H4 (cell line): Measurements from ENCODE around the gene PAOX. TPM values are rescaled to one million over a fixed set of nuclear protein-coding genes. Genes with fewer than 3 reads are reported as not detected.
A peak's percentile ranks its signal among the peaks of the same experiment; 100 is the strongest.
"Not testable (repeated sequence)": the region's sequence is repeated elsewhere in the genome, so short reads cannot be mapped to it uniquely, and the experiment has no call there.

Experiments
- DNase-seq: peaks from one replicate; pipeline ENCODE4 v3.0.0-alpha.2; 2015; ENCODE audit warnings: low spot score
- total RNA-seq: library from RNA; depleted of rRNA; stranded (reverse); fragments of >200 nt; shearing (Covaris generic); gene quantifications from 2 replicates; pipeline ENCODE4 v1.2.3, GENCODE V29; 2014

Gene PAOX
- total RNA-seq, 1 experiment from 2014 or later = not detected

DNA sequence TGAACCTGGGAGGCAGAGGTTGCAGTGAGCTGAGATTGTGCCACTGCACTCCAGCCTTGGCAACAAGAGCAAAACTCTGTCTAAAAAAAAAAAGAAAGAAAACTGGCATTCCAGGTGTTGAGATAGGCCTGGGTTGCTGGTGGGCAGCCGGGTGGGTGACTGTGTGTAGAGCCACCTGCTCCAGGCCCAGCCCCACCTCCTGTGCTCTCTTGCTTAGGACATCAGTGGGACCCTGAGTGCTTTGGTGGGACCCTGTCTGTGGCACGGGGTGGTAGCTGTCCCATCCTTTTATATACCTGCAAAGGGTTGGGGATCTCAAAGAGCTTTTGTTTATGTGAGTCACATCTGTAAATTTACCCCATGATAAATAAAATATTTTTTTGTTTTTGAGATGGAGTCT is 6.2 kb downstream of the PAOX start:
- DNase-seq = no peak

DNA sequence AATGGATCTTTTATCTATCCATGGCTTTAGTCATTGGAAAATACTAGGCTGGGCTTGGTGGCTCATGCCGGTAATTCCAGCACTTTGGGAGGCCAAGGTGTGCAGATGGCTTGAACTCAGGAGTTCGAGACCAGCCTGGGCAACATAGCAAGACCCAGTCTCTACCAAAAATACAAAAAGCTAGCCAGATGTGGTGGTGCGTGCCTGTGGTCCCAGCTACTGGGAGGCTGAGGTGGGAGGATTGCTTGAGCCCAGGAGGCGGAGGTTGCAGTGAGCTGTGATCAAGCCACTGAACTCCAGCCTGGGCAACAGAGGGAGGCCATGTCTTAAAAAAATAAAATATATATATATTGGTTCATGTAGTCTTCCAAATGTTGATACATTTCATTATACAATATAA is 7.9 kb downstream of the PAOX start:
- not testable (repeated sequence) for DNase-seq

DNA sequence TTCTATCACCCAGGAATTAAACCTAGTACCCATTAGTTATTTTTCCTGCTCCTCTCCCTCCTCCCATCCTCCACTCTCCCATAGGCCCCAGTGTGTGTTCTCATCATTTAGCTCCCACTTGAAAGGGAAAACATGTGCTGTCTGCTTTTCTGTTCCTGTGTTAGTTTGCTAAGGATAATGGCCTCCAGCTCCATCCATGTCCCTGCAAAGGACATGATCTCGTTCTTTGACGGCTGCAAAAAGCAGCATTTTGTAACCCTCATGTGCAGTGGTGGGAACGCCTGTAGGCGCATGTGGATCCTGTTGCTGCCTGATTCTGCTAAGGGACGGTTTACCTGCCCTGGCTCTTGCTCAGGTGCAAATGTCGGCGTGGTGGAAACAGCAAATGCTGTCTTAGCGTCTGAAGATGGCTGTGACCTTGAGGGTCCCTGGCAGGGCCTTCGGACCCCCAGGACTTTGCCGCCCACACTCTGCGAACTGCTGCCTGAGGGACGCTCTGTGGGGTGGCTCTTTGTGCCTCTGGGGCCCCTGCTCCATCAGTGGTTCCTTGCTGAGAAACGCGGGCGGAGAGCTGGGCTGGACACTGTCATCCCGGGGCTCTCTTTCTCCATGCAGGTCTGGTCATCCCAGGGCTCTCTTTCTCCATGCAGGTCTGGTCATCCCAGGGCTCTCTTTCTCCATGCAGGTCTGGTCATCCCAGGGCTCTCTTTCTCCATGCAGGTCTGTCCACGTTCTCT is 9.3 kb downstream of the PAOX start:
- no peak for DNase-seq

DNA sequence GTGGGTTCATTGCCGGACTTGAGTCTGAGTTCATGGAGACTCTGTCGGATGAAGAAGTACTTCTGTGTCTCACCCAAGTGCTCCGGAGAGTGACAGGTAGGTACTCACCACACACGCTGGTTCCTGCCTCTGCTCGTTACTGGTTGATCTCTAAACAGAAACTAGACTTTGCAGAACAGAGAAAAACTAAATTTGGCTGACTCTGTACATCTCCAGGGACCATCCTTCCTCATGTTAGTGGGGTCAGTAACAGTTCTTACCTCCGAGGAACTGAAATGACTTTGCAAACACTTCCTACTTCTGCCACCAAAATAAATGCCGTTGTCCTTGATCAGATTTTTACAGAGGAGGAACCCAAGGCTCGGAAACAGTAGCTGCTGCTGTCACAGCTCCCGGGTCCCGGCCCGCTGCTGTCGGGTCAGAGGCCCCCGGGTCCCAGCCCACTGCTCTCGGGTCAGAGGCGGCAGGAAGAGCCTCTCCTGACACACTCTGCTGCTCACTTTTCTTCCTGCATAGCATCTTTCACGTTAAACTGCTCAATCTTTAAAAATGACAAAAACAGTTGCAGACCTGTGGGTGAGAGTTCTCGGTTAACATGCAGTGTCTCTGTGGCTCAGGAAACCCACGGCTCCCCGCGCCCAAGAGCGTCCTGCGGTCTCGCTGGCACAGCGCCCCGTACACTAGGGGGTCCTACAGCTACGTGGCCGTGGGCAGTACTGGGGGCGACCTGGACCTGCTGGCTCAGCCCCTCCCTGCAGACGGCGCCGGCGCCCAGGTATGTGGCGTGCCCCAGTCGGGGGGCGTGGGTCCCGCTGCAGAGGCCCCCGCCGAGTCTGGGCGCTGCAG is 10.1 kb downstream of the PAOX start:
- DNase-seq = no peak

DNA sequence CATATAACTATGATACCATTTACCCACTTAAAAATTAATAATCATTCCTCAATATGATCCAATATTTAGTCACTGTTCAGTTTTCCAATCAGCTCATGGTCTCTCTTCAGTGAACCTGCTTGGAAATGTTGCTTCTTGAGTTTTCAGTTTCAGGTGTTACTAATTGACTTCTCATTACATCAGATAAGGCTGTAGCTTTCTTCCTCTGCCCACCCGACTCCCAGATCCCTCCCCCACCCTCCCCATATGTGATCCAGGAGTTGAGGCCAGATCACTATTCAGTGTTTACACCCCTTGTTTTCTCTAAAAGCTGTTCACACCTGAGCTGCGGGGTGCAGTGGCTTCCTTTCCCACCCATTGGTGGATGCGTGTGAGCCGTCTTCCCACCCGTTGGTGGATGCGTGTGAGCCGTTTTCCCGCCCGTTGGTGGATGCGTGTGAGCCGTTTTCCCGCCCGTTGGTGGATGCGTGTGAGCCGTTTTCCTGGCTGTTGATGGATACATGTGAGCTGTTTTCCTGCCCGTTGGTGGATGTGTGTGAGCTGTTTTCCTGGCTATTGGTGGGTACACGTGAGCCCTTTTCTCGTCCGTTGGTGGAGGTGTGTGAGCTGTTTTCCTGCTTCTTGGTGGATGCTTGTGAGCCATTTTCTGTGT is 11.7 kb downstream of the PAOX start:
- no peak for DNase-seq

DNA sequence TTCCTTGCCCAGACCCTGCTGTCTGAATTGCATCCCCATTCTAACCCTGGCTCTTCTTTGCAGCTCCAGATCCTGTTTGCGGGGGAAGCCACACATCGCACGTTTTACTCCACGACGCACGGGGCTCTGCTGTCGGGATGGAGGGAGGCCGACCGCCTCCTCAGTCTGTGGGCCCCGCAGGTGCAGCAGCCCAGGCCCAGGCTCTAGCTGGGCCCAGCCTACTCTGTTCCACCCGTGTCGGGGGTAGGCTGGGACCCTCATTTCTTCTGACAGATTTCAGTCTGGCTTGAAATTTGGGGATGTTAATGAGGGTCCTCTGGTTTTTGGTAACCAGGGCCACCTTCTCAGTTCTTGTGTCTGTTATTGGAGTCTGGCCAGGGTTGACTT is 12.2 kb downstream of the PAOX start:
- DNase-seq = no peak

DNA sequence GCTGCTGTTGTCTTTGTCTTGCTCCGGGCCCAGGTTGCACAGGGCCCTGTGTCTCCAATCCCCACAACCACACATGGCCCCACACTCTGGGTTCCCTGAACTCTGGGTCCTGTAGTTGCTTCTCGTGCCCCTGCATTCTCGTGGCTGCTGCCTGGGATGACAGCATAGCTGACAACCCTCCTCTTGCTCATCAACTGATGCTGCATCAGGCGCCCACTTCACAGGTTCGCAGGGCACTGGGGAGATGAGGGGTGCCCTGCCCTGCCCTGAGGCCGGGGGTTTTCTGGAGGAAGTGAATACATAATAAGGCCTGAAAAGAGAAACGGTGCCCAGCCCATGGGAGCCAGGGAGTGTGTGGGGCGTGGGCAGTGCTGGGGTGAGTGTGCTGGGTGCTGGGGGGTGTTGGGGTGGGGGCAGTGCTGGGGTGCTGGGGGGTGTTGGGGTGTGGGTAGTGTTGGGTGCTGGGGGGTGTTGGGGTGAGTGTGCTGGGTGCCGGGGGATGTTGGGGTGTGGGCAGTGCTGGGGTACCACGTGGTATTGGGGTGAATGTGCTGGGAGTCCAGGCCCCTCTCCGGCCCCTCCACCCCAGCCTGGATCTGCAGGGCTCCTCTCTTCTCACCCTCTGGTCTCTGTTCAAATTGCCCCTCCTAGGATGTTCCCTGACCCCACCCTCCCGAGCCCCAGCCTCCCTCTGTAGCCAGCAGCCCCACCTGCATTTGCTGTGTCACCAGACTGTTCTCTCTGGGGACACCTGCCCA is 12.9 kb downstream of the PAOX start:
- DNase-seq = no peak

DNA sequence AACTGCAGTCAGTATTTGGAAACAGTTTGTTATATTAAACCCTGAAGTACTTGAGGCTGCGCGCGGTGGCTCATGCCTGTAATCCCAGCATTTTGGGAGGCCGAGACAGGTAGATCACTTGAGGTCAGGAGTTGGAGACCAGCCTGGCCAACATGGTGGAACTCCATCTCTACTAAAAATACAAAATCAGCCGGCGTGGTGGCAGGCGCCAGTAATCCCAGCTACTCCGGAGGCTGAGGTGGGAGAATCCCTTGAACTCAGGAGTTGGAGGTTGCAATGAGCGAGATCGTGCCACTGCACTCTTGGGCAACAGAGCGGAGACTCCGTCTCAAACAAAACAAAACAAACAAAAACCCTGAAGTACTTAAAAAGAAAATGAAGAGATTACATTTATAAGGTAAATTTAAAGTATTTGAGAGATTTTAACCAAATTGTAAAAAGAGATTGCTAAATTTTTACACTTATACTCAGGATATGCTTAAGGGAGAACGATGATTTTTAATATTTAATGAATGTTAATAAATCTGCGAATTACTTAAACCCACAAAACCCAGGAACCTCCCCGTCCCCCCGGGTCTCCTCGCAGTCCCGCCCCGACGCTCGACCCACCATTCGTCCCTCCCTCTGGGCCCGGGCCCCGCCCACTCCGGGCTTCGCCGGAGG is 14.5 kb downstream of the PAOX start:
- no peak for DNase-seq

DNA sequence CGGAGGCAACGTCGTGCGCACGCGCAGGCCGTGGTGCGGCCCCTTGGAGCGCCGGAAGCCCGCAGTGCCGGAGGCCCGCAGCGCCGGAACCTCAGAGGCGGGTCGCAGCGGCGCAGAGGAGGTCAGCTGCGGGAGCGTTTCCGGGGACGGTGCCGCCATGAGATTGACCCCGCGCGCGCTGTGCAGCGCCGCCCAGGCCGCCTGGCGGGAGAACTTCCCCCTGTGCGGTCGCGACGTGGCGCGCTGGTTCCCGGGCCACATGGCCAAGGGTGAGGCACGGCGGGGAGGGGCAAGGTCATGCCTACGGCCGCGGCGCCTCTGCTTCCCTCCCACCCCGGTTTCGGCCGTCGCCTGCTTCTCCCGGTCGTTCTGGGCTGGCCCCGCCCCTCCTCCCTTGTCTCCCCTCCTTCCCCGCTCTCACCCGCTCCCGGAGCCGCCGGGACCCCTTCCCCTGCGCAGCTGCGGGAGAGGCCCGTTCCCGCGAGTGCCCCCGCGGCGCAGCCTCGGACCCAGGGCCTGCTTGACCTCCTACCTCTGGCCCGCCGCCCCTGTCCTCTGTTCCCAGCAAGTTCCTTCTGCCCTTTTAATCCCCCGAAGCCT is 15.1 kb downstream of the PAOX start, which contains the start of gene MTG1:
MTG1 (plus strand) TSS at position 94 of the 600 bp plus-strand sequence; CDS start at position 158, 64 bp downstream.
- peak; percentile 80 for DNase-seq

DNA sequence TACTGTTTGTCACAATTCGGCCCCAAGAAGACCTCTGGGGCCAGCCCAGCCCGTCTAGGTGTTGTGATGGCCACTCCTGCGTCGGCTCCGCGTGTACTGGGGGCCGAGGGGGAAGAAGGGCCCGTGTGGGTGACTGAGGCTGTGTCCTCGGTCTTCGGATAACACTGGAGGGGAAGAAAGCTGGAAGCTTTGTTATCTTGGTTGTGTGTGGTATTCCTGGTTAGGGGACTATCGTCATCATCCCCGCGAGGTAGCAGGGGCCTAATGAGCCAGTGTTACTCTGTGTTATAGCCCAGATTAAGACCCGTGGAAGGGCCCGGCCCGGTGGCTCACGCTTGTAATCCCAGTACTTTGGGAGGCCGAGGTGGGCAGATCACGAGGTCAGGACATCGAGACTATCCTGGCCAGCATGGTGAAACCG is 15.7 kb downstream of the PAOX start:
- no peak for DNase-seq

DNA sequence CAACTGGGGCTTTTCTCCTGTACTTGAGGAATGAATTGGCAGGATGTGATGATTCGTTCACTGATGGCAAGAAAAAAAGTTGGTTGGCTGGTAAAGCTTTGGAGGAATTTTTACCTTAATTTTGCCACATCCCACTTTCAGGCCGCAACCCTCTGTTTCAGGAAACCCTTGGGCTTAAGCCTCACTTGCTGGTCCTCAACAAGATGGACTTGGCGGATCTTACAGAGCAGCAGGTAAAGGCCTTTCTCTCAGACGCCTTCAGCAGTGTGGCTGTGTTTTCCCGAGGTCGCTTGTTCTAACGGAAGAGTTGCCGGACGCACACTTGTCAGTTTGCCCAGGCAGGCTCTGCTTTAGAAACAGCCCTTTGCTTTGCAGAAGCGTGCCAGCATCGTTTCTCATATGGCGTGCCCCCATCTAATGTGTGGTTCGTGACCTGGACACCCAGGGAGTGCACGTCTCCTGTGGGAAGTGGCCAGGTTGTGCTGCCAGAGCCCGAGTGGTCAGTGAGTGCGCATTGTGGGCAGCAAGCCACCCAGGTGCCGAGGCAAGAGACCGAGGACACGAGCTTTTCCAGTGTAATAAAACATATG is 17.1 kb downstream of the PAOX start:
- no peak for DNase-seq

DNA sequence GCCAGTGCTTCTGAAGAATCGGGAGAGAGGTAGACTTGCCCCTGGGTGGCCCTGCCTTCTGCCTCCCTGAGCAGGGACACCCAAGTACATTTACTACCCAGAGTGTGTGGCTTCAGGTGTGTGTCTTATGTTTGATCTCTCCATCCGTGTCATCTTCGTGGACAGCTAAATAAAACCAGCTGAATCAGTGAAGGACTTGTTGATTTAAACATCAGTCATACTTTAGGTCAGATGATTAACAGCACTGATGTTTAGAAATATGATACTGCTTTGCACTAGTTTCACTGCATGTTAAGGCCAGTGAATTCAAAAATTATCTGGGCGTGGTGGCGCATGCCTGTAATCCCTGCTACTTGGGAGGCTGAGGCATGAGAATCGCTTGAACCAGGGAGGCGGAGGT is 18.9 kb downstream of the PAOX start:
- DNase-seq = no peak

DNA sequence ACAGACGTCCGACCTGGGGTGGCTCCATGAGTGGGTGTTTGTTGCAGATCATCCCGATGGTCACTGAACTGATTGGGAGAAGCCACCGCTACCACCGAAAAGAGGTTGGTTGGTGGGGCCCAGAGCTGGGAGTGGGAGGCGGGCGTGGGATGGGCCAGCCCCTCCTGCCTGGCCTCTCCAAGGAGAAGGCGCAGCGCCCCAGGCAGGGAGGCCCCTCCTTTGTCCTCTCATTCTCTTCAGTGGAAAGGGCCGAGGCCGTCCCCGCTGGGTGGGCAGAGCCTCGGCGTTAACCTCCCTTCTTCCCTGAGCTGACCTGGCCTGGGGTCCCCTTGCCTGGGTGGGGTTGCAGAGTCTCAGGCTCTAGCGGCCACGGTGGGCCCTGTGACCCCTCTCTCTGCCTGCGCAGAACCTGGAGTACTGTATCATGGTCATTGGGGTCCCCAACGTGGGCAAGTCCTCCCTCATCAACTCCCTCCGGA is 20.1 kb downstream of the PAOX start:
- no peak for DNase-seq

DNA sequence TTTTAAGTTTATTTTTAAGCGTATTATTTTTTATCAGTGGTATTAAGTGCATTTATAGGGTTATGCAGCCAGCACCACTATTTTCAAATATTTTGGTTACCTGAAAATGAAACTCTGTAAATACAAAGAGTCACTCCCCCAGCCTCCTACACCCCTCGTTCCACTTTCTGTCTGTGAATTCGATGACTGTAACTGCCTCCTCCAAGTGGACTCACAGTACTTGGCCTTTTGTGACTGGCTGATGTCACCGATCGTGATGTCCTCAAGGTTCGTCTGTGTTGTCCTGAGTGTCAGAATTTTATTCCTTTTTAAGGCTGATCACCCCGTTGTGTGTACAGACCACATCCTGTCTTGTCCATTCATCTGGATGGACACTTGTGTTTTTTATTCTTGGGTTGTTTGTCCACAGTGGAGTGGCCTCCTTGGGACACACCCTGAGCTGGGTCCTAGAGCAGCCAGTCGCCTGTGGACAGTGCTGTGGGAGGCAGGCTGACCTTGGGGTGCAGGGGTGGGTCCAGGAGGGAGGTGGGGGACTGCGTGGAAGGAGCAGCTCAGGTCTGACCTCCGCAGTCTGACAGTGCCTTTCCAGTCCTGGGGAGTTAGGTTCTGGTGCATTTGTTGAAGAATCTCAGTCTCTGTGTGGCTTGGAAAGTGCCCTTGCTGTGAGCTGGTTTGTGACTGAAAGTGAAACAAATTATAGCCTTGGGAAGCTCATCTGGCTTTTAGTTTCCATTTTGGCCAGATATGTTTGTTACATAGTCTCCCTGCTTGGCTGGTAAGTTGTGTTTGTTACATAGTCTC is 21.8 kb downstream of the PAOX start:
- DNase-seq = no peak

DNA sequence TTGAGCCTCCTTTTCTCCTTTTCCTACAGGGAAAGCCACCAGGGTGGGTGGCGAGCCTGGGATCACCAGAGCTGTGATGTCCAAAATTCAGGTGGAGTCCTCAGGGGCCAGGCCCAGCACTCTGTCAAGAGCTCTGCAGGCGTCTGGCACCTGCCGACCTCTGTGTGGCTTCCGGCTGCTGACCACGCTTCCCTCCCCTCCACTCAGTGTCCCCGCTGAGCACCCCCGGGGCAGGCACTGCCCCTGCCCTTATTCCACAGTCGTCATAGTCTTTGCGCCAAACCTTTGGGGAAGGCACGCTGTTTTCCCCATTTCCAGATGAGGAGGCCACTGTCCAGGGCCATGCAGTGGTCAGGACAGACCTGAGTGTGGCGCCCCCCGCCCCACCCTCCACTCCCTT is 22.4 kb downstream of the PAOX start:
- DNase-seq = no peak

DNA sequence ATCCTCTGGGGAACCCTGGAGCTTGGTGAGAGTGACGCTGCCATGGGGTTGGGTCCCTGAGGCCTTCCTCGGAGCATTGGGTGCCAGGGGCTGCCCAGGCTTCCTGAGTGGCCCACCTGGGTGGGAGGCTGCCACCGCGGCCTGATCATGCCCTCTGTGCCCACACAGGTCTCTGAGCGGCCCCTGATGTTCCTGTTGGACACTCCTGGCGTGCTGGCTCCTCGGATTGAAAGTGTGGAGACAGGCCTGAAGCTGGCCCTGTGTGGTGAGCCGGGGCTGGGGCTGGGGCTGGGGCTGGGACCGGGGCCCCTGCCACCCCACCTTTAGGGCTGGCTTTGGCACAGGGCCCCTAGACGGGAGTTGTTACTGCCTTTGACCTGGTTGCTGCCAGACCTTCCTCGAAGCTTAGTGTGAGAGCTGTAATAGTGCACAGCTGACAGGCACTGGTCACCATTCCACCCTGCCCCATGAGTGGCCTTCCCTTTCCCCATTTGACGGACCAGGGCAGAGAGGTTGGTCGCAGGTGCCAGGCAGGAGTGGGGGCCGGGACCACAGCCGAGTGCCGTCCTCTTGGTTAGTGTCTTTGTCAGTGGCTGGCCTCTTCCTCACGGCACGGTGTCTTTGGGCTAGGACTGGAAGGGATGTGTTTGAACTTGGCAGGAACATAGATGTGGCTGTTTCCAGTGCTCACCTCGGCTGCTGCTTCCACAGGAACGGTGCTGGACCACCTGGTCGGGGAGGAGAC is 23.1 kb downstream of the PAOX start:
- no peak for DNase-seq

DNA sequence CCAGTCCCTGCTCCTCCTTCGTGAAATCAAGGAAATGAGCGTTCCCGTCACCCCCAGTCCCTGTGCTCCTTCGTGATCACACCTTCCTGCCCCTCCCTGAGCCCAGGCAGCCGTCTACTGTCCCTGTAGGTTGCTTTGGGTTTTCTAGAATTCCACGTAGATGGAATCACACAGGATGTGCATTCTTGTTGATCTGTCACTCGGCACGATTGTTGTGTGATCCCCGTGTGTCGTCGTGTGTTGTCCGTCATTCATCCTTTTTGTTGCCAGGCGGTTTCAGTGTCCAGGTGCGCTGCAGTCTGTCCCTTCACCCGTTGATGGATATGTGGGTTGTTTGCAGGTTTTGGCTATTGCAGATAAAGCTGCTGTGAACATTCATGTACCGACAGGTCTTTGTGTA is 24.3 kb downstream of the PAOX start:
- no peak for DNase-seq

DNA sequence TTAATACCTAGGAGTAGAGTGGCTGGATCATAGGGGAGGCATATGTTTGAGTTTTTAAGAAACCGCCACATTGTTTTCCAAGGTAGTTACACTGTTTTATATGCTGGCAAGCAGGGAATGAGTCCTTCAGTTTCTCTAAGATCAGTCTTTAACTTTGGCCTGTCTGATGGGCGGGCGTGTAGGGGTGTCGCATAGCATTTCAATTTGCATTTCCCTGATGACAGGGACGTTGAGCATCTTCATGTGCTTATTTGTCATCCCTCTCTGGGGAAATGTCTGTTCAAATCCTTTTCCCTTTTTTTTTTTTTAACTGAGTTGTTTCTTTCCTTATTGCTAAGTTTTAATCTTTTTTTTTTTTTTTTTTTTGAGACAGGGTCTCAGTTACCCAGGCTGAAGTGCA is 24.7 kb downstream of the PAOX start:
- no peak for DNase-seq

DNA sequence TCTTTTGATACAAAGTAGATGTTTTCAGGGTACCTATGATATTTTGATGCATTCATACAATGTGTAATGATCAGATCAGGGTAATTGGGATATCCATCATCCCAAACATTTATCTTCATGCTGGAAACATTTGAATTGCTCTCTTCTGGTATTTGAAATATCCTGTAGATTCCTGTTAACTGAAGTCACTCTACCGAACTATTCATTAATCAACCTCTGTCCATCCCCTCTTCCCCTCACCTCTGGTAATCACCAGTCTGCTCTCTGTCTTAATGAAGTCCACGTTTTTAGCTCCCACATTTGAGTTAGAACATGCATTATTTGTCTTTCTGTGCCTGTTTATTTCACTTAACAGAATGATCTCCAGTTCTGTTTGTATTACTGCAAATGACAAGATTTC is 26.2 kb downstream of the PAOX start:
- DNase-seq = no peak
